IMR-90 (cell line): ENCODE results near the gene ISG15. TPM values are rescaled to one million over a fixed set of nuclear protein-coding genes. Genes with fewer than 3 reads are reported as not detected.

Source experiments
- ATAC-seq: fragments of 200-7000 bp; cut with Tn5 transposase; 2 replicates; pipeline ENCODE4 v1.9.1; 2020; ENCODE audit warnings: low read depth, mild to moderate bottlenecking, moderate library complexity
- BruUV-seq: library from RNA; stranded (reverse); fragments of 400-500 nt; replicated peaks from 2 replicates; lab custom pipeline; 2021; lab: Mats Ljungman, UMichigan
- CTCF ChIA-PET: fragments of 300-600 bp; formaldehyde crosslinking; extraction: SDS; loops from one replicate; lab custom pipeline; 2021; ENCODE audit warnings: antibody characterized with exemption; lab: Yijun Ruan, JAX
- POLR2A ChIA-PET: fragments of 300-600 bp; sonication (Branson Sonifier 250); formaldehyde crosslinking; loops from one replicate; lab custom pipeline; 2022; ENCODE audit warnings: antibody characterized with exemption; ENCODE audit not compliant: unreplicated experiment; lab: Charles Lee
- DNase-seq: peaks from one replicate; pipeline ENCODE4 v3.0.0; 2013
- H2AFZ ChIP-seq: replicated peaks from 2 replicates; pipeline ENCODE3; 2013; ENCODE audit warnings: low read length, mild to moderate bottlenecking; ENCODE audit not compliant: poor library complexity
- H2AK5ac ChIP-seq: 2 replicates; pipeline ENCODE4 v1.6.1; 2013; ENCODE audit warnings: low read depth, low read length, inconsistent platforms
- H2AK9ac ChIP-seq: replicated peaks from 2 replicates; pipeline ENCODE3; 2013; ENCODE audit warnings: mild to moderate bottlenecking, low read depth, low read length, moderate library complexity; ENCODE audit not compliant: poor library complexity
- H2BK120ac ChIP-seq: 2 replicates; pipeline ENCODE4 v1.6.1; 2013; ENCODE audit warnings: low read depth, low read length, inconsistent platforms
- H2BK15ac ChIP-seq: 3 replicates; pipeline ENCODE4 v1.6.1; 2013; ENCODE audit warnings: low read depth, low read length, inconsistent platforms
- H2BK20ac ChIP-seq: 2 replicates; pipeline ENCODE4 v1.6.1; 2013; ENCODE audit warnings: low read depth, mild to moderate bottlenecking, inconsistent platforms, low read length, moderate library complexity
- H2BK5ac ChIP-seq: 2 replicates; pipeline ENCODE4 v1.6.1; 2013; ENCODE audit warnings: mild to moderate bottlenecking, low read depth, low read length, inconsistent platforms; ENCODE audit not compliant: poor library complexity, severe bottlenecking
- H3K14ac ChIP-seq: replicated peaks from 2 replicates; pipeline ENCODE4 v1.6.1; 2013; ENCODE audit warnings: low read depth, low read length, inconsistent platforms
- H3K18ac ChIP-seq: 2 replicates; pipeline ENCODE4 v1.6.1; 2013; ENCODE audit warnings: low read depth, low read length, control low read depth
- H3K23ac ChIP-seq: 2 replicates; pipeline ENCODE4 v1.6.1; 2013; ENCODE audit warnings: low read depth, low read length, inconsistent platforms
- H3K27ac ChIP-seq: 2 replicates; pipeline ENCODE4 v1.5.1; 2013; ENCODE audit warnings: mild to moderate bottlenecking, control low read depth, low read length; ENCODE audit not compliant: insufficient read depth
- H3K27me3 ChIP-seq: 2 replicates; pipeline ENCODE4 v1.6.1; 2013; ENCODE audit warnings: low read length; ENCODE audit not compliant: control insufficient read depth, insufficient read depth
- H3K36me3 ChIP-seq: 2 replicates; pipeline ENCODE4 v1.6.1; 2013; ENCODE audit warnings: low read length, mixed read lengths; ENCODE audit not compliant: control insufficient read depth, insufficient read depth
- H3K4ac ChIP-seq: 2 replicates; pipeline ENCODE4 v1.6.1; 2013; ENCODE audit warnings: low read depth, low read length, inconsistent platforms
- H3K4me1 ChIP-seq: 2 replicates; pipeline ENCODE4 v1.6.1; 2013; ENCODE audit warnings: low read length, mixed read lengths; ENCODE audit not compliant: control insufficient read depth, insufficient read depth
- H3K4me2 ChIP-seq: 2 replicates; pipeline ENCODE4 v1.6.1; 2013; ENCODE audit warnings: low read depth, mild to moderate bottlenecking, control low read depth, low read length, moderate library complexity
- H3K4me3 ChIP-seq: 2 replicates; pipeline ENCODE4 v1.5.1; 2013; ENCODE audit warnings: low read depth, mild to moderate bottlenecking, control low read depth, low read length, moderate library complexity; ENCODE audit not compliant: insufficient read depth
- H3K56ac ChIP-seq: 2 replicates; pipeline ENCODE4 v1.6.1; 2013; ENCODE audit warnings: low read length, inconsistent platforms; ENCODE audit not compliant: insufficient read depth; ENCODE audit errors: extremely low read depth
- H3K79me1 ChIP-seq, 2 experiments: 2 replicates each; pipeline ENCODE4 v1.6.1; 2013; ENCODE audit warnings: low read length in 2 of 2, inconsistent platforms in 1 of 2, low read depth in 1 of 2
- H3K9ac ChIP-seq: 2 replicates; pipeline ENCODE4 v1.6.1; 2013; ENCODE audit warnings: low read depth, low read length, control low read depth
- H3K9me1 ChIP-seq: 2 replicates; pipeline ENCODE4 v1.6.1; 2013; ENCODE audit warnings: low read length, inconsistent platforms; ENCODE audit not compliant: insufficient read depth
- H3K9me3 ChIP-seq: 2 replicates; pipeline ENCODE4 v1.6.1; 2013; ENCODE audit warnings: low read length; ENCODE audit not compliant: control insufficient read depth, insufficient read depth
- H4K20me1 ChIP-seq: 2 replicates; pipeline ENCODE4 v1.6.1; 2013; ENCODE audit warnings: low read length, inconsistent platforms; ENCODE audit not compliant: insufficient read depth
- H4K5ac ChIP-seq: 2 replicates; pipeline ENCODE4 v1.6.1; 2013; ENCODE audit warnings: mild to moderate bottlenecking, low read depth, low read length, control low read depth
- H4K8ac ChIP-seq, 2 experiments: 2 replicates each; pipeline ENCODE4 v1.6.1; 2013; ENCODE audit warnings: low read depth in 2 of 2, low read length in 2 of 2, control low read depth in 1 of 2, inconsistent platforms in 1 of 2
- H4K91ac ChIP-seq: 2 replicates; pipeline ENCODE4 v1.6.1; 2013; ENCODE audit warnings: low read depth, low read length, inconsistent platforms; ENCODE audit not compliant: insufficient read depth
- CEBPB ChIP-seq: IDR thresholded peaks from 2 replicates; pipeline ENCODE4 v1.6.1; 2012; ENCODE audit warnings: low read depth, low read length, improper control_type of control experiment
- POLR2A ChIP-seq: IDR thresholded peaks from 2 replicates; pipeline ENCODE4 v1.6.1; 2012; ENCODE audit warnings: mild to moderate bottlenecking, low read depth, low read length
- RAD21 ChIP-seq: IDR thresholded peaks from 2 replicates; pipeline ENCODE4 v1.6.1; 2012; ENCODE audit warnings: low read length, improper control_type of control experiment
- WGBS, 2 experiments: methylation state at CpG; one replicate each; pipeline versions ENCODE4 v1.1.5 to v1.1.7; 2013; ENCODE audit warnings: missing lambda C conversion rate in 2 of 2; ENCODE audit not compliant: insufficient read length in 1 of 2; ENCODE audit errors: extremely low coverage in 2 of 2; 5-methylcytosine and 5-hydroxymethylcytosine counted together
- dilution Hi-C: fragments of 300-500 bp; cut with HindIII; formaldehyde crosslinking; loops from one replicate; pipeline ENCODE4 v1.14.3; 2018; ENCODE audit warnings: low sequenced_read_pairs; ENCODE audit not compliant: unreplicated experiment
- in situ Hi-C: fragments of 300-500 bp; cut with MboI; formaldehyde crosslinking; loops from 3 replicates; pipeline ENCODE4 v1.14.3; 2019; ENCODE audit warnings: low sequenced_read_pairs, inconsistent platforms, mixed read lengths
- intact Hi-C: fragments of 100-400 bp; cut with micrococcal nuclease; formaldehyde crosslinking; loops from 2 replicates; pipeline ENCODE4 v1.10.0; 2022
- polyA plus RNA-seq, 3 experiments: library from polyadenylated mRNA; depleted of rRNA; stranded (reverse); fragments of >200 nt; gene quantifications; 2 replicates each; pipeline ENCODE4 v1.2.3, GENCODE V29; 2012; ENCODE audit warnings: low replicate concordance in 1 of 3
- total RNA-seq: library from RNA; depleted of rRNA; stranded (reverse); fragments of >200 nt; gene quantifications from 2 replicates; pipeline ENCODE4 v1.2.3, GENCODE V29; 2012

ISG15 gene
- total and polyA plus RNA-seq, 2 of the 4 experiments (the other 2 are of a cell fraction), result 99.1 to 105 TPM

DNA sequence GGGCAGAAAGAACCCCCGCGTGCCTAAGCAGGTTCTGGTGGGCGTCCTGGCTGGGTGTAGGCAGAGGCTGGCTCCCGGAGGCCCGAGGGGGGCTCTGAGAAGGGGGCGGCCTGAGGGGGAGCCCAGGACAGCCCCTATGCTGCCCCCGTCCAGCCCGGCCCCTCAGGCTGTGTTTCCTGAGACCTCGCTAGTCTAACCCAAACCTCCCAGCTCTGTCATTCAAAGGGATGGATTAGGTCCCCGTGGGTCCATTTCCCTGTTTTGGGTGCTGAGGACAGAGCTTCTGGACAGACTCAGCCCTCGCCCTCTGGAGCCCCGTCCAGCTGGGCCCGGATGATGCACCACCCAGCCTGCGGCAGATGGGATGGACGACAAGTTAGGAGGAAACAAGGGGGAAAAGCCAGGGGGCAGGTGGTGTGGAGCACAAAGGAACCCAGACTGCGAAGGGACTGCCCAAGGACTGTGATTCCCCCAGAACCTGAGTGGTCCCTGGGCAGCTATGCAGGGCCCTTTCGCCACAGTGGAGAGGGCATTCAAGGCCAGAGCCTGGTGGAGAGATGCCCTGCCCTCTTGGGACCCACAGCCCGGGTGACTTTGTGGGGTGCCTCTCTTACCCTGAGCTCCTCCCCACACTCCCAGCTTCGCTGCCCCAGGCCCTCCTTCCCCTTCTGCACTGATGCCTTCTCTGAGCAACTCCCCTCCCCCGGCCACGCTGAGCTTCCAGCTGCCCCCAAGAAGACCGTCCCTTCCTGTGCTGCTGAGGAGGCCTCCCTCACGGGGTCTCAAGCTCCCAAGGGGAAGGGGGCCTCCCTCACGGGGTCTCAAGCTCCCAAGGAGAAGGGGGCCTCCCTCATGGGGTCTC is 16.2 kb upstream of the ISG15 start:
- 86% methylated on average over 11 of the region's 24 CpGs; no CpG with 5 or more reads in 1 of the 2 experiments for WGBS, 2 experiments
- H2BK20ac ChIP-seq, result no peak overlapping the region
- in situ Hi-C loops (no loop called here), dilution Hi-C loops (no loop called here), intact Hi-C loops (no loop called here)
- H3K18ac ChIP-seq, result no peak overlapping the region
- H3K4me2 ChIP-seq, result no peak overlapping the region
- ATAC-seq (no peak), DNase-seq (no peak)
- H3K36me3 ChIP-seq, result no peaks in the 10 kb centered on the region
- no peak overlapping the region for H4K8ac ChIP-seq
- H3K56ac ChIP-seq, result no peak overlapping the region
- H3K9ac ChIP-seq, result no peak overlapping the region
- H3K27me3 ChIP-seq, result no peaks in the 10 kb centered on the region
- no peak overlapping the region for H2BK5ac ChIP-seq
- H2BK15ac ChIP-seq, result no peak overlapping the region
- peaks cover 4% of the 10 kb centered on the region for H3K9me3 ChIP-seq
- no peak overlapping the region for H4K5ac ChIP-seq
- H2AK5ac ChIP-seq, result no peak overlapping the region
- ChIA-PET CTCF (no interaction called here), POLR2A (no interaction called here)
- H2AFZ ChIP-seq, result no peak overlapping the region
- H3K27ac ChIP-seq, result no peak overlapping the region
- peaks cover 3 to 26% of the 10 kb centered on the region in 2 experiments; a peak in 3 of 4 replicates for H3K79me1 ChIP-seq
- BruUV-seq, result no TSS peak
- TF ChIP-seq RAD21, result no peak
- no peak for TF ChIP-seq CEBPB
- peak; percentile 46 for TF ChIP-seq POLR2A
- H4K20me1 ChIP-seq, result peaks cover 6% of the 10 kb centered on the region; the same call in 1 of the 2 replicates
- H3K9me1 ChIP-seq, result no peaks in the 10 kb centered on the region
- H4K91ac ChIP-seq, result no peak overlapping the region
- H3K4me1 ChIP-seq, result peaks cover 4% of the 10 kb centered on the region; the same call in 1 of the 2 replicates
- peak overlapping the region; percentile 55 for H2AK9ac ChIP-seq
- H2BK120ac ChIP-seq, result no peak overlapping the region
- no peak overlapping the region; the same call in 1 of the 2 replicates for H3K14ac ChIP-seq
- H3K23ac ChIP-seq, result no peak overlapping the region
- no peak overlapping the region for H3K4ac ChIP-seq
- no peak overlapping the region for H3K4me3 ChIP-seq
